GM21529 (cell line): ENCODE data around the gene POM121L2.
A peak's percentile ranks its signal among the peaks of the same experiment; 100 is the strongest.

Experiments
- ATAC-seq: cut with Tn5 transposase; IDR thresholded peaks from one replicate; pipeline ENCODE4 v1.9.1; 2021; ENCODE audit not compliant: unreplicated experiment

The POM121L2 gene

DNA sequence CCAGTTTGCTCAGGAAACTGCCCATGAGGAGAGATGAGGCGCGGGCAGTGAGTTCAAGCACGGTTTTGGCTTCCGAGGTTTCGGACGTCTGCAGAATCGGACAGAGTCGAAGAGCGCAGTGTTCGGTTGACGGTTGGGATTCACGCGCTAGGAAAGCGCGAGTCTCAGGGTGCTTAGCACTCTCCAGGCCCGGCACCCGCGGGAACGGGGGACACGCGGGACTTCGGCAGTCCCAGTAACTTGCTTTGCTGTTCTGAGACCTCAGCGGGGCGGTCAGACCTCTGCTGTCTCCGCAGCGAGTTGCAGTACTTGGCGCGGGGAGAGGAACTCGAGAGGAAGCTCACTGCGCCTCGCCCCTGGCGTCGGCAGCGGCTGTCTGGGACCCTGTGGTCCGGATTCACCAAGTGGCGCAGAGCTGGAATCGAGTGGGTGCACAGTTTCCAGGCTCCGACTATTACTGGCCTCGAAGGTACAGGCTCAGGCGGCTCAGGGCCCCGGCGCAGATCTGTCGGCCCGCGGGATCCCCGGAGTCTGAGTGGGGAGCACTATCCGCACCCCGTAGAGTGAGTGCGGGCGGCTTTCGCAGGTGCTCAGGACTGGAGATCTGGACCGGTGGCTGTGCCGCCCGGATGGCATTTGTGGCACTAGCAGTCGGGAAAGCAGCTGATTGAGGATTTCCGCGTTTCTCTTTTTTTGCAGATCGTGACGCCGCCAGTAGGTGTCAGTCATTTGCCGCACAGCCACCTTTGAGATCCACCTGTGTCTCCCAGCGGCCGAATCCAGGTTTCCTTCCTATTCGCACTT lies at the start of gene POM121L2:
Gene POM121L2 (minus strand): TSS at position 128 of the 804 bp plus-strand sequence. CDS start 103 bp downstream, at position 25.
- ATAC-seq, result peak; percentile 78

DNA sequence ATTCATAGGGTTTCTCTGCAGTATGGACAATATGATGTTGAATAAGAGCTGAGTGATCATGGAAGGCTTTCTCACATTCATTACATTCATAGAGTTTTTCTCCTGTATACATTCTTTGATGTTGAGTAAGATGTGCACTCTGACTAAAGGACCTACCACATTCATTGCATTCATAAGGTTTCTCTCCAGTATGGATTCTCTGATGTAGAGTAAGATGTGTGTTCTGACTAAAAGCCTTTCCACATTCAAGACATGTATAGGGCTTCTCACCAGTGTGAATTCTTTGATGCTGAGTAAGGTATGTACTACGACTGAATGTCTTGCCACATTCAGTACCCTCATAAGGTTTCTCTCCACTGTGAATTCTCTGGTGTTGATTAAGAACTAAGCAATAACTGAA lies 47.2 kb upstream of the POM121L2 start:
- ATAC-seq, result no peak

DNA sequence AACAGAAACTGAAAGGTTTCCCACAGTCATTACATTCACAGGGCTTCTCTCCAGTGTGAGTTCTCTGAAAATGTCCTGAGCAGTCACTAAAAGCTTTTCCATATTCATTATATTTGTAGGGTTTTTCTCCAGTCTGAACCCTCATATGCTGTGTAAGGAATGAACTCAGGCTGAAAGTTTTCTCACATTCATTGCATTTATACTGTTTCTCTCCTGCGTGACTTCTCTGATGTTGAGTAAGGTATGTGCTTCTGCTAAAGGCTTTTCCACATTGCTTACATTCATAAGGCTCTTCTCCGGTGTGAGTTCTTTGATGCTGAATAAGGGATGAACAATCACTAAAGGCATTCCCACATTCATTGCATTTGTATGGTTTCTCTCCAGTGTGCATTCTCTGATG lies 46.7 kb upstream of the POM121L2 start:
- no peak for ATAC-seq

DNA sequence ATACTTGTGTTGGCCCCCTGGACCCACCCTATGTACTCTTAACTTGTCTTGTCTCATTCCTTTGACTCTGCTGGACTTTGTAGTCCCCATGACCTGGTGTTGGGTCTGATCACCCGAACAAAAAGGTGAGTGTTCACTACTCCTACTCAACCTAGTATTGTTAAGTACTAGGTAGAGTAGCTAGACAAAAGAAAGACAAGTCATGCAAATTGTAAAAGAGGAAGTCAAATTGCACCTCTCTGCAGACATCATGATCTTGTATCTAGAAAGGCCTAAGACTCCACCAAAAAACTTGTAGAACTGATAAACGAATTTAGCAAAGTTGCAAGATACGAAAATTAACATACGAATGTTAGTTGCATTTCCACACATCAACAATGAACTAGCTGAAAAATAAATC lies 40.8 kb upstream of the POM121L2 start:
- ATAC-seq, result no peak

DNA sequence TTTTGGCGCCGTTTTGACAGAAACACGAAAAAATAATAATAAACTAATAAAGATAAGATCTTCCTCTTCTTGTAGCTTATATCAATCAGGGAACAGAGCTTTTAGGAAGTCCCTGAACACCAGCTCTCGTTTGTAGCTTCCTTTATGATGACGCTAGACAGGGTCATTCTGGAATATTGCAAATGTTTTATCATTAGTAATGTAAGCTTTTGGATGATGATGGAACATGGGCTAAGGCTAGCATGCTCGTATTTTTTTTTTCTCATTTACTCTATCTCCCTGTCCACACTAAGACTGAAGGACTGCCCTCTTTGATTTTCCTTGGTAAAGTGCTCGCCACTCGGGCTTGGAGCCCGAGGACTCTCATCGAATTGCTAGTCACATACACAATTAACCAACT lies 22.1 kb upstream of the POM121L2 start:
- no peak for ATAC-seq

DNA sequence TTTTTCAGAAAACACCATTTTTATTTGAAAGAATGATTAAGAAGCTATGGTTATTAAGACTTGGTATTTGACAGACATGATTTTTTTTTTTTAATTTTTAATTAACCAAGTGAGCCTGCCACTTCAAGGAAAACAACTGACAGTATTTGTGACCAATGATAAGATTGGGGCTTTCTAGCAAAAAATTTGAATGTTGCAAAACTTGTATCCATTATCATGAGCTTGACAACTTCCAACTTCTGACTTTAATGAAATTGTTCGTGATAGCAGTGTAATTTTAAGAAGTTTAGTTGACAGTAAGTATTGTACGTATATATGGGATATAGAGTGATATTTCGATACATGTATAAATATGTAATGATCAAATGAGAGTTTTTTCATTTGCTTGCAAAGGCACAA lies 21.6 kb upstream of the POM121L2 start:
- ATAC-seq, result no peak

DNA sequence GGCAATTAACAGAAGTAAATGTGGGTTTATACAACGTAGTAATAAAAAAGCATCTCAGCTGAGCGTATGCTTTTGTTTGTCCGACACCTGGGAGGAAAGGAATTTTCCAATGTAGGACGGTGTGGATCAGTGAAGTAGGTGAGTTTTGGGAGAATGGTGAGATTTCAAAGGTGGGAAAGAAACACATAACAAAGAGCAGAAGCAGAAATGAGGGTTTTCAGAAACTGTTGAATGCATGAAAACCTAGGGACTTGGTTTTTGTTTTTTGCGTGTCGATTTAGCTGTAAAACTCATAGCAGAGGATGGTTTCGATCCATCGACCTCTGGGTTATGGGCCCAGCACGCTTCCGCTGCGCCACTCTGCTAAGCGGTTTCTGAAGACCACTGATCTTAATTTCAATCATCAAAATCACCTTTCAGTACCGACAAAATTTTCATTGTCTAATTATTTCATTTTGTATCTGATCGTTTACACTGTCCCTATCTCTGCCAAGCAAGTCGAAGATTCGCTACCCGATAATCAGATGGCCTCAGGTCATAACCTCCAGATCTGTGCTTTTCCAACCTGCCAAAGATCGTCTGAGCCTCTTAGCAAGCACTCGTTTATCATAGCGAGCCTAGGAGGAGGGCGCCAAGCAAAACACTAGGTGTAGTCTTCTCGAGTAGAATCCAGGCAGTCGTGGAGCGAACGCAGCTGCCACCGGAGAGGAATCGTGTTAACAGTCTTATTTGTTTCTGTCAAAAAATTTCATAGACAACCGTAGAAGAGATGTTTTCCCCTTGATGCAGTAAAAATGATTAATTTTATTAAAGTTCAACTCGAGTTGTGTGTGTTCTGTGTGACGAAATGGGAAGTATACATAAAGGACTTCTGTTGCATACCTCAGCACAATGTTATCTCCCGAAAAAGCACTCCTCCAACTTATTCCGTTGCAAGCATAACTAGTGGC lies 20.9 kb upstream of the POM121L2 start:
- ATAC-seq, result no peak

DNA sequence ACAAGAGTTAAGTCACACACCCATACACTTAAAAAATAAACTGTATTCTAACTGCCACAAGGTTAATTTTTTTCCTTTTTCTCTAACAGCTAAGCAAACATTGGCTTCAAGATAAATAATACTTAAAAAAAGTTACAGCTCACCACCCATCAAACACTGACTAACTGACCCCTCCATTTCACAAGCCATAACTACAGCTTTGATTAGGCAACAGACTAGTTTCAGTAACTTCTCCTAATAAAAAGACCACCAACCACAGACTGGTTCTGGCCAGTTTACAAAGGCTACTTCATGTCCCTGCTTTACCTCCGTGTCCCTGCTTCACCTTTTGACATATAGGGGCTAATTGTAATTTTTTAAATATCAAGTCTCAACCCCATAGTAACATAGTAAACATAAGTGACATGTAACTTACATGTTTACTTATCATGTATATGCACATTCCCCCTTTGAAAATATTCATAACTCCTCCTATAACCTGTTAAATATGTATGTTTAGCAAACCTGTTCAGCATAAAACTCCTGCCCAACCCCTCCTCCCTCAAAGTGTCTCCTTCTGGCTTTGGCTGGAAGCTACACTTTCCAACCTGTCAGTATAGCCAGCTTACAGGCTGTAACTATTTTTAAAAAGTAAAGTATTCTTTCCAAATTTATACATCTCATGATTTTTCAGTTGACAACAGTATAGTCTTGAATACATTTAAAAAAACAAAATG lies 15.1 kb upstream of the POM121L2 start:
- ATAC-seq, result no peak

DNA sequence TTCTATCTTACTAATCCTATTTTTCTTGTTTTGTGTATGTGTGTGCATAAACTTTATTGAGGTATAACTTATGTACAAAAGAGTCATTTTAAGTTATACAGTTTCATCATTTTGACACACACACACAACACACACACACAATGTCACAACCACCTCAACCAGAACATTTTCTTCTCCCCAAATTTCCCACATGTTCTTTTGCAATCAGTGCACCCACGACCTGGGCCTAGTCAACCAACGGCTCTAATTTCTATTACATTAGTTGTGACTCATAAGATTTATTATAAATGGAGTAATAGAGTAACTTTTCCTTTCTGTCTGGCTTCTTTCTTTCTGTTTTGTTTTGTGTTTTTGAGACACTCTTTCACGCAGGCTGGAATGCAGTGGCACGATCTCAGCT lies 9.8 kb upstream of the POM121L2 start:
- no peak for ATAC-seq

DNA sequence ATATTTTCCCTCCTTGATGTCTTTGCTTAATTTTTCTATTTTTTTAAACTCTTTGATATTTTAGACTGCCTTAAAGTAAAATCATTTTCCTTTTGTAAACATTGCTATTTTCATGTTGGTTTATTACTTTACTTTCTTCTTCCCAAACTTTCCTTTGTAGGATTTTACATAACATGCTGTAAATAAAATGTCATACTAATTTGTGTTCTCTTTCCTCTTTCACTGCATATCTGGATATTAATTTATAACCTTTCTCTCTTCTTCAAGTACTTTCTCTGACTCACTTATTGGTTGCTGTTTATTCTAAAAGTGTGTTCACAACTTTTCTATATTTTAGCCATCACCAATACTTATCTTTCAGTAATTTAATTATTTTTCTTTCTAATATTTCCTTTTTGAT lies 9.3 kb upstream of the POM121L2 start:
- ATAC-seq, result no peak

DNA sequence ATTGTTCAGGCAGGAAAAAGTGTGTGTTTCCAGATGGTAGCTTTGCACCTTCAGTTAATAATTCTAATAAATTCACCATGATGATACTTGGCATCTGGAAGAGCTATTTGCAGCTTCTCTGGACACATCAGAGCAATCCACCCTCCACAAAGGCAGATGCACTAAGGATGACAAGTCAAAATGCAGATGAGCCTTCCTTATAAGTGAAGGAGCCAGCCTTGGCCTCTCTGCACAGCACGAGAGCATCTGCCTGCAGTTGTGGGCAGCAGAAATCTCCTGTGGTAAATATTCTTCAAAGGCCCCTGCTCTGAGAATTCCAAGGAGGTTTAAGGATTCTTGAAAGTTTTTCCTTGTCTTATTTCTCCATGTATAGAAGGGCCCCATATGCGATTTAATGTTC lies 6.9 kb upstream of the POM121L2 start:
- no peak for ATAC-seq

DNA sequence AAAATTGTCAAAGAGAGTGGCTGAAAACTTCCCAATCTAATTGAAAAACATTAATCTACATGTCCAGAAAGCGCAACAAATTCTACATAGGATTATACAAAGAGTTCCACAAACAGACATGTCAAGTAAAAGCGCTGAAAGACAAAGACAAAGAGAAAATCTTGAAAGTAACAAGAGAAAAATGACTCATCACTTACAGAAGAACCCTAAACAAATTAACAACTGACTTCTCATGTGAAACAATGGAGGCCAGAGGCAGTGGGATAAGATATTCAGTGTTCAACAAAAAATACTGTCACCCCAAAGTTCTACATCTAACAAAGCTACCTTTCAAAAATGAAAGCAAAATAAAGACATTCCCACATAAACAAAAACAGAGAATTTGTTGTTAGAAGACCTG lies 2.0 kb upstream of the POM121L2 start:
- ATAC-seq, result no peak

DNA sequence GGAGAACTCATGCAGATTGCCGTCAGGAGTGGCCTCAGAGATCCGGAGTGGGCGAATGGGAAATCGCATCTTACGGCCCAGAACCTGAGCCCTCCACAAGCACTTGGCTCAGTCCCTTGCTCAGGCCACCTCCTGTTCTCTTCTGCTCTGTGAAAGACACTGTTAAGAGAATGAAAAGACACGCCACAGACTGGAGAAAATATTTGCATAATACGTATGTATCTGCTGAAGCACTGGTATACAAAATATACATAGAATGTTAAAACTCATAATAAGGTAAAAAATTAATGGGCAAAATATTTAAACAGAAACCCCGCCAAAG lies 838 bp upstream of the POM121L2 start:
- peak; percentile 40 for ATAC-seq

DNA sequence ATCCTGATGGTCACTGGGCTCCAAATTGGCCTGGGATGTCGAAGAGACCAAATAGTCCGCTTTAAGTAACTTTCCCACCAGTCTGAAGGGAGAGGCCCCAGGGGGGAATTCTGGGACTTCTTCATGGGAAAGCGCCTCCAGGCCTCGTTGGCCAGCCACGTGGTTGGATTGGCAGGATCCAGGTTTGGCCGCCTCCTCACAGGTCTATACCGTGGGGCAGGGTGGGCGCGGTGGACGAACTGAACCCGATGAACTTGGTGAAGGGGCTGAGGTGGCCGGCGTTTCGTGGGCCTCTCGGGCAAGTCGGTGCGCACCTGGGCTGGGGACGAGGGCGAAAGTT lies 297 bp downstream of the POM121L2 start:
- no peak for ATAC-seq

DNA sequence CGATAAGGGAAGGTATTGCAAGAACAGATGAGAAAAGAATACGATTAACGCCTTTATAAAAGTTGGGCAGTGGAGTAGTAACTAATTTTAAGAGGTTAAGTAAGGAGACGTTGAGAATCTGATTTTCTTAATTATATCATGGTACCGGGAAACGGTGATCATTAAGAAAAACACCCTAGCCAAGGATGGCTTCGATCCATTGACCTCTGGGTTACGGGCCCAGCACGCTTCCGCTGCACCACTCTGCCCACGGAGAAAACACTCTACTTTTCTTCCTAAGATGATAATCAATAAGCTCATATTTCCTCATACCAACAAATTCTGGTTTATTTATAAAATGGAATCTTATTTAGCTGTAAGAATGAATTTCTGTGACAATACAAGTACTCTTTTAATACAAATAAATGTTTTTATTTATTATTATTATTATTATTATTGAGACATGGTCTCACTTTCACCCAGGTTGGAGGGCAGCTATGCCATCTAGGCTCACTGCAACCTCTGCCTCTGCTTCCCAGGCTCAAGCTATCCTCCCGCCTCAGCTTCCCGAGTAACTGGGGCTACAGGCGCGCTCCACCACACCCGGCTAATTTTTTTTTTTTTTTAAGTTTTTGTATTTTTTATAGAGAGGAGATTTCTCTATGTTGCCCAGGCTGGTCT lies 8.3 kb downstream of the POM121L2 start:
- no peak for ATAC-seq

DNA sequence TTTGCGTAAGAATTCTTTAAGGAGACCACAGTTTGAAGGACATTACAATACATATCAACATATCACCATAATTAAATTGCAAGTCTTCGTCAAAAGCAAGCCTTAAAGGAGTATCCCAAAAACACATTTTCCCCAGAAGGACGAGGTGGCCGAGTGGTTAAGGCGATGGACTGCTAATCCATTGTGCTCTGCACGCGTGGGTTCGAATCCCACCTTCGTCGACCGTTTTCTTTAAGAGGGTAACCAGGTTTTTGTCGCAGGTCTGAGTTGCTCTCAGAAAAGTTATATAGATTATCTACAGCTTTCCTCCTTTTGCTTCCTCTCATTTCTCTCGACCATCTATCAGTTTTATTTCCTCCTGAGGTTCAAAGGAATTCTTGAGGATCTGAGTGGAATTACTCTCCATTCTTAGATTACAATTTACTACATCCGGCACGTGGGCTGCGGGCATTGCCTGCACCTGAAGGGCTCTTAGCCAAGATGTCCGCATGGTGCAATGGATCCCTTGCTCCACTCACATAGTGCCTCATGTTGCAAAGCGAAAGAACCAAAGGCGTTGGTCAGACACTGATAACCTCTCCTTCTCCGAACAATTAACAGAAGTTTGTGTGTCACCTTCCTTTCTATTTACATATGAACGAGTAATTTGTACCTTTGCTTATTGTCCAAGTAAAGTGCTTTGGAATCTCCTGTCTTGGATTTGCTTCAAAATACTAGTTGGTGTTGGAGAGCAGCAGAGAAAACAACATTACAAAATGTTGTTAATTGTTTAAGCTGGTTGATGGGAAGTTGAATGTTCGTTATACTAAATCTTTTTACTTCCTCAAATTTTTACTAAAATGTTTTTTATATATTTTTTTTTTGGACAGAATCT lies 14.0 kb downstream of the POM121L2 start:
- no peak for ATAC-seq

DNA sequence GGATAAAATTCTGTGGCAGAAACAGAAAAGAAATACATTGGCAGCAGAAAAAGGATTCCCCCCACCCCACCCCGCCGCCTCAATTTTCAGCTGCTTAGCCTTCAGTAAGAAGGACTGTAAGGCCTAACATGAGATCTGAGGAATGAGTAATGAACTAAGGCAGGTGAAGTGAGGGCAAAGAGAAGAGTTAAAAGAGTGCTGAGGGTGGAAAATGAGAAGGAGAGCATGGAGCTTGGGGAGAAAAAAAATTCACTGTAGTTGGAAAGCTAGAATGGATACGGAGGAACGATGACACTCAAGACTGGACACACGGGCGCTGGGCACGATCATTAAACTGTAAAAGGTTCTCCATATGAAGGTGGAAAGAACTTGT lies 14.6 kb downstream of the POM121L2 start:
- ATAC-seq, result no peak

DNA sequence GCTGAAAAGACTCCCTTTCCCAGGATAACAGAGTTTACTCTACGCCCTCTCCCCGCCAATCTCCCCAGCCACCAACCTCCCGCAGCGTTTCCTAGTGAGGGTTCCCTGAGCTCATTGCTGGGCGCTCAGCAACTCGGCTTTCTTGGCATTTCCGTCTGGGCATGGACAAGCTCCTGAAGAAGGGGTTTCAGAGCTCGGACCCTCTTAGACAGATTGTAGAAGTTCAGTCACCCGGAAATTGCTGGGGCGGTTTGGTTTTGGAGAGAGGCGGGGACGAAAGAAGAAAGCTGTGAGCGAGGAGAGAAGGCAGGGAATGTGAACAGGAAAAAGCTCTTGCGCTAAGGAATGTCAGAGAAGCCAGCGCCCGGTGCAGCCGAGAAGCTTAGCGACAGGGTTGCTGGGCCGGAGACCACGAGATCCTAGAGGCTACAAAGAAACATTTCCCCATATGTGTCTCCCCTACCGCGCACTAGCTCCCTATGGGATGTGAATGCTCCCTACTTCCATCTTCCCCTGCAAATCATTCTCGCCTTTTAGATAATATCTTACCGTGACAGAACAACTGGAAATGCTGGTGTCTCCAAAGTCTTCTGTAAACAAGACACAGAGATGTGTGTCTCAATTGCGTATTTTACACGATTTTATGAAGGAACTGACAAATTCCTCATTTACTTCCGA lies 15.8 kb downstream of the POM121L2 start:
- ATAC-seq, result no peak

DNA sequence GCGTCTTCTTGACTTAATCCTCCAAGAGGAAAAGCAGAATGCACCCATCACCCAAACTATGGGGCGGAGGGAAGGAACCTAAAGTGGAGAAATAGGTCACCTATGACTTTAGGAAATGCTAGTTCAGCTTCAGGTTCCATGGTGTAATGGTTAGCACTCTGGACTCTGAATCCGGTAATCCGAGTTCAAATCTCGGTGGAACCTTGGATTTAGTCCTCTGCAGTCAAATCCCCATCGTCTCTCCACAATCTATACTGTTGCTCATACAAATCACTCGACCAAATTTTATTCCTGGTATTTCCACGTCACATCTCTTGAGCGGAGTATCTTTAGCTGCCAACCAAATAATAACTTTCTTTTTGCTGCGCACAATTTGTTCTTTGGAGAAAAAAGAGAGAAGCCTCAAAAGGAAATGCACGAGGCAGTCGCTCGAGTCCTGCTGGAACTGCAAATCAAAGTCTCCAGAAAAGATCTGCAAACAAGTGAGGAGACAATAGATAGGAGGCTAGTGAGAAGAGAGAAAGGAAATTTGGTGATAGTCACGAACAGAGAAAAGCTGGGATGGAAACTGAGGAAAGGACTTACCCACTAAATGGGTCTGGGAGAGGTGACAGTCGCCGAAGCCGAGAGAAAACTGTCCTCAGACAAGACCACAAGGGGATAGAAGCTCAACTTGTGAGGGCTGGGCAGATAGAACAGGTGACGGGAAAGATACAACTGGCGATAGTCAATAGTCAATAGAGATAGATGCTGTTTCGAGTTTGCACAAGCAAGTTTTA lies 16.6 kb downstream of the POM121L2 start:
- ATAC-seq, result no peak
